ENCODE measurements around the gene ZNF408.

ZNF408 gene

GRCh38 chr11:46736146-46736545, 35.3 kb downstream of the ZNF408 start:
- no peak for TF ChIP-seq ARNTL (CRISPR knock-in tag; IDR thresholded peaks at IDR 0.05; ENCODE audit: borderline replicate concordance, low read depth)
- TF ChIP-seq, protein P1, sequence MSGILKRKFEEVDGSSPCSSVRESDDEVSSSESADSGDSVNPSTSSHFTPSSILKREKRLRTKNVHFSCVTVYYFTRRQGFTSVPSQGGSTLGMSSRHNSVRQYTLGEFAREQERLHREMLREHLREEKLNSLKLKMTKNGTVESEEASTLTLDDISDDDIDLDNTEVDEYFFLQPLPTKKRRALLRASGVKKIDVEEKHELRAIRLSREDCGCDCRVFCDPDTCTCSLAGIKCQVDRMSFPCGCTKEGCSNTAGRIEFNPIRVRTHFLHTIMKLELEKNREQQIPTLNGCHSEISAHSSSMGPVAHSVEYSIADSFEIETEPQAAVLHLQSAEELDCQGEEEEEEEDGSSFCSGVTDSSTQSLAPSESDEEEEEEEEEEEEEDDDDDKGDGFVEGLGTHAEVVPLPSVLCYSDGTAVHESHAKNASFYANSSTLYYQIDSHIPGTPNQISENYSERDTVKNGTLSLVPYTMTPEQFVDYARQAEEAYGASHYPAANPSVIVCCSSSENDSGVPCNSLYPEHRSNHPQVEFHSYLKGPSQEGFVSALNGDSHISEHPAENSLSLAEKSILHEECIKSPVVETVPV (CRISPR knock-in tag; IDR thresholded peaks at IDR 0.05) = no peak
- TF ChIP-seq ZFP3 (CRISPR knock-in tag; IDR thresholded peaks at IDR 0.05) = no peak
- TF ChIP-seq PPARA (CRISPR knock-in tag; IDR thresholded peaks at IDR 0.05; ENCODE audit: borderline replicate concordance) = no peak
- TF ChIP-seq ZNF565 (CRISPR knock-in tag; conservative IDR thresholded peaks at IDR 0.05; ENCODE audit: low read depth) = no peak
- no peak for TF ChIP-seq ISL1 (CRISPR knock-in tag; IDR thresholded peaks at IDR 0.05)
- TF ChIP-seq ZC3H10 (CRISPR knock-in tag; IDR thresholded peaks at IDR 0.05) = no peak
- ATAC-seq = no peak

GRCh38 chr11:46736615-46737014, 35.8 kb downstream of the ZNF408 start:
- TF ChIP-seq ZNF565 (CRISPR knock-in tag; conservative IDR thresholded peaks at IDR 0.05; ENCODE audit: low read depth) (no peak), ZNF70 (CRISPR knock-in tag; IDR thresholded peaks at IDR 0.05) (no peak), BACH2 (CRISPR knock-in tag; IDR thresholded peaks at IDR 0.05; ENCODE audit: borderline replicate concordance) (no peak), ZNF8 (CRISPR knock-in tag; IDR thresholded peaks at IDR 0.05) (no peak), TOX (CRISPR knock-in tag; IDR thresholded peaks at IDR 0.05; ENCODE audit: borderline replicate concordance) (no peak), CSDC2 (CRISPR knock-in tag; IDR thresholded peaks at IDR 0.05) (no peak), SNAI2 (CRISPR knock-in tag; IDR thresholded peaks at IDR 0.05) (no peak), RARB (CRISPR knock-in tag; IDR thresholded peaks at IDR 0.05) (no peak), ZFP30 (CRISPR knock-in tag; IDR thresholded peaks at IDR 0.05) (no peak), CREB5 (CRISPR knock-in tag; IDR thresholded peaks at IDR 0.05; ENCODE audit: low read depth) (no peak), PPARA (CRISPR knock-in tag; IDR thresholded peaks at IDR 0.05; ENCODE audit: borderline replicate concordance) (no peak), ARNTL (CRISPR knock-in tag; IDR thresholded peaks at IDR 0.05; ENCODE audit: borderline replicate concordance, low read depth) (no peak), PATZ1 (CRISPR knock-in tag; IDR thresholded peaks at IDR 0.05; ENCODE audit: borderline replicate concordance) (no peak), TCF4 (CRISPR knock-in tag; IDR thresholded peaks at IDR 0.05; ENCODE audit: borderline replicate concordance) (no peak), GLIS3 (CRISPR knock-in tag; IDR thresholded peaks at IDR 0.05) (no peak), ZFP3 (CRISPR knock-in tag; IDR thresholded peaks at IDR 0.05) (no peak), ZC3H10 (CRISPR knock-in tag; IDR thresholded peaks at IDR 0.05) (no peak), POU6F1 (CRISPR knock-in tag; IDR thresholded peaks at IDR 0.05; ENCODE audit: borderline replicate concordance, low read depth) (no peak), ISL1 (CRISPR knock-in tag; IDR thresholded peaks at IDR 0.05) (no peak)
- TF ChIP-seq, protein P1 (CRISPR knock-in tag; IDR thresholded peaks at IDR 0.05) = no peak
- ATAC-seq = peak; percentile 34; the same call in 1 of the 3 replicates

DNA sequence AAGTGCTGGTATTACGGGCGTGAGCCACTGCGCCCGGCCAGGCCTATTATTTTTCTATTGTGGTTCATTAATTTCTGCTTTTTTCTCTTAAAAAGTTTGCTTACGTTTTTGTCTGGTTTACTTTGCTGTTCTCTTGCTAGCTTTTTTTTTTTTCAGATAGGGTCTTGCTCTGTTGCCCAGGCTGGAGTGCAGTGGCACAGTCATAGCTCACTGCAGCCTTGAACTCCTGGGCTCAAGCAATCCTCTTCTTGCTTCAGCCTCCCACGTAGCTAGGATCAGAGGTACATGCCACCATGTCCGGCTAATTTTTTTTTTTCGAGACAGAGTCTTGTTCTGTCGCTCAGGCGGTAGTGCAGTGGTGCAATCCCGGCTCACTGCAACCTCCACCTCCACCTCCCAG, 36.9 kb downstream of the ZNF408 start:
- ATAC-seq = no peak
- TF ChIP-seq TCF4 (CRISPR knock-in tag; IDR thresholded peaks at IDR 0.05; ENCODE audit: borderline replicate concordance) = no peak
- TF ChIP-seq PATZ1 (CRISPR knock-in tag; IDR thresholded peaks at IDR 0.05; ENCODE audit: borderline replicate concordance) = no peak
- TF ChIP-seq ARNTL (CRISPR knock-in tag; IDR thresholded peaks at IDR 0.05; ENCODE audit: borderline replicate concordance, low read depth) = no peak
- TF ChIP-seq CREB5 (CRISPR knock-in tag; IDR thresholded peaks at IDR 0.05; ENCODE audit: low read depth) = no peak
- TF ChIP-seq ISL1 (CRISPR knock-in tag; IDR thresholded peaks at IDR 0.05) = no peak
- no peak for TF ChIP-seq TOX (CRISPR knock-in tag; IDR thresholded peaks at IDR 0.05; ENCODE audit: borderline replicate concordance)
- TF ChIP-seq, protein P1 (CRISPR knock-in tag; IDR thresholded peaks at IDR 0.05) = no peak
- TF ChIP-seq ESRRG (CRISPR knock-in tag; IDR thresholded peaks at IDR 0.05) = no peak
- no peak for TF ChIP-seq BACH2 (CRISPR knock-in tag; IDR thresholded peaks at IDR 0.05; ENCODE audit: borderline replicate concordance)
- no peak for TF ChIP-seq PPARA (CRISPR knock-in tag; IDR thresholded peaks at IDR 0.05; ENCODE audit: borderline replicate concordance)
- no peak for TF ChIP-seq OSR1 (CRISPR knock-in tag; IDR thresholded peaks at IDR 0.05)
- TF ChIP-seq ZC3H10 (CRISPR knock-in tag; IDR thresholded peaks at IDR 0.05) = no peak

Data from SK-N-SH treated with all-trans-retinoic acid at 6 μM for 48 hours (cell line).